ENCODE data around the gene PBX3.

Gene PBX3

GRCh38 chr9:125908966-125909365 is 161.8 kb downstream of the PBX3 start:
- no peak for DNase-seq (ENCODE audit: low spot score)

- no peak for DNase-seq (ENCODE audit: low spot score)
Measured at GRCh38 chr9:125909459-125909858, 162.3 kb downstream of the PBX3 start.

- DNase-seq (ENCODE audit: low spot score): peak; percentile 77
Measured at GRCh38 chr9:125910286-125910685, 163.1 kb downstream of the PBX3 start.

GRCh38 chr9:125911861-125912644 is 164.9 kb downstream of the PBX3 start:
- no peak for DNase-seq (ENCODE audit: low spot score)

GRCh38 chr9:125912667-125913066 is 165.5 kb downstream of the PBX3 start:
- no peak for DNase-seq (ENCODE audit: low spot score)

- DNase-seq (ENCODE audit: low spot score): no peak
Measured at GRCh38 chr9:125913551-125913950, 166.4 kb downstream of the PBX3 start.

- no peak for DNase-seq (ENCODE audit: low spot score)
Measured at GRCh38 chr9:125914411-125914810, 167.2 kb downstream of the PBX3 start.

- DNase-seq (ENCODE audit: low spot score): no peak
Measured at GRCh38 chr9:125915606-125916005, 168.4 kb downstream of the PBX3 start.

- DNase-seq (ENCODE audit: low spot score): no peak
Measured at GRCh38 chr9:125919565-125919964, 172.4 kb downstream of the PBX3 start.

GRCh38 chr9:125920402-125920801 is 173.2 kb downstream of the PBX3 start:
- DNase-seq (ENCODE audit: low spot score): no peak

GRCh38 chr9:125922854-125923253 is 175.7 kb downstream of the PBX3 start:
- no peak for DNase-seq (ENCODE audit: low spot score)

GRCh38 chr9:125924351-125924750 is 177.2 kb downstream of the PBX3 start:
- DNase-seq (ENCODE audit: low spot score): no peak

- DNase-seq (ENCODE audit: low spot score): no peak
Measured at GRCh38 chr9:125926936-125927335, 179.8 kb downstream of the PBX3 start.

- DNase-seq (ENCODE audit: low spot score): no peak
Measured at GRCh38 chr9:125929846-125930245, 182.7 kb downstream of the PBX3 start.

- no peak for DNase-seq (ENCODE audit: low spot score)
Measured at GRCh38 chr9:125931211-125931610, 184.0 kb downstream of the PBX3 start.

- DNase-seq (ENCODE audit: low spot score): peak; percentile 97
Measured at GRCh38 chr9:125932012-125932411, 184.8 kb downstream of the PBX3 start.

- no peak for DNase-seq (ENCODE audit: low spot score)
Measured at GRCh38 chr9:125932746-125933455, 185.7 kb downstream of the PBX3 start.

- no peak for DNase-seq (ENCODE audit: low spot score)
Measured at GRCh38 chr9:125942125-125942524, 195.0 kb downstream of the PBX3 start.

- DNase-seq (ENCODE audit: low spot score): no peak
Measured at GRCh38 chr9:125943831-125944230, 196.7 kb downstream of the PBX3 start.

GRCh38 chr9:125946397-125946796 is 199.2 kb downstream of the PBX3 start:
- no peak for DNase-seq (ENCODE audit: low spot score)

- DNase-seq (ENCODE audit: low spot score): no peak
Measured at GRCh38 chr9:125948887-125949596, 201.9 kb downstream of the PBX3 start.

GRCh38 chr9:125949703-125950460 is 202.7 kb downstream of the PBX3 start:
- no peak for DNase-seq (ENCODE audit: low spot score)

Measured in COLO829 (cell line).